Stimulated activated naive B cell treated with anti-CD40 and anti-IgM and Interleukin-4, amounts not matched to agents 10 μg/mL and 1 μg/mL and 100 μg/mL, for 72 hours (primary cell): ENCODE data around the gene ZNF764.
"Not testable (repeated sequence)": the region's sequence is repeated elsewhere in the genome, so short reads cannot be mapped to it uniquely, and the experiment has no call there.

ENCODE experiments used
- ATAC-seq, 2 donors: fragments of 150-1000 bp; cut with Tn5 transposase; replicated peaks; 2 replicates each; pipeline ENCODE4 v1.10.0; 2021; ENCODE audit warnings: moderate library complexity in 1 of 2
- DNase-seq: peaks from one replicate; pipeline ENCODE4 v3.0.0; 2021
- H3K27ac Mint-ChIP-seq: one replicate; pipeline ENCODE4 v1.8.0; 2022; ENCODE audit warnings: mild to moderate bottlenecking, mixed read lengths
- H3K27me3 Mint-ChIP-seq, 2 donors: one replicate each; pipeline ENCODE4 v1.8.0; 2022; ENCODE audit warnings: mixed read lengths in 2 of 2
- H3K36me3 Mint-ChIP-seq, 2 donors: one replicate each; pipeline ENCODE4 v1.8.0; 2022; ENCODE audit warnings: mixed read lengths in 2 of 2, mild to moderate bottlenecking in 1 of 2
- H3K4me1 Mint-ChIP-seq, 2 donors: one replicate each; pipeline ENCODE4 v1.8.0; 2022; ENCODE audit warnings: mixed read lengths in 2 of 2, mild to moderate bottlenecking in 1 of 2
- H3K4me3 Mint-ChIP-seq, 2 donors: one replicate each; pipeline ENCODE4 v1.8.0; 2022; ENCODE audit warnings: mild to moderate bottlenecking in 2 of 2, mixed read lengths in 2 of 2, moderate library complexity in 1 of 2
- H3K9me3 Mint-ChIP-seq, 2 donors: one replicate each; pipeline ENCODE4 v1.8.0; 2022; ENCODE audit warnings: mixed read lengths in 2 of 2, mild to moderate bottlenecking in 1 of 2

ZNF764 gene

DNA sequence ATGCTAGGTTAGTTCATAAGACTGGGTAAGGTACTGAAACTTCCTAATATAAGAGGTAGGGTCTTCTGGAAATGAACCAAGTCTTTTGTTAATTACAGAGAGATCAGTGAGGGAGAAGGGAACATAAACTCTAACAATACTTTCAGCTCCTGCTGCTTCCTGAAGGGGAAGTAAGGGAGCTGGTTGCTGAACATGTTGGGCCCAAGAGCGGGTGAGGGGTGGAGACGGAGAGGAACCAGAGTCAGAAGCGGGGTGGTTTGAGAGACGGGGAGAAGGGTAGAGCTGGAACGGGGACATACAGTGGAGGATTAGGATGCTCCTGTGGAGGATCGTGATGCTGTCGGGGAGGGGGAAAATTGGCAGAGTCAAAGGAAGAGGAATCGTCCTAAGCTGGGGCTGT, 12.1 kb downstream of the ZNF764 start:
- Mint-ChIP-seq H3K27ac (no peak overlapping the region), H3K36me3 (peaks cover 6 to 9% of the 10 kb centered on the region in 2 donors), H3K9me3 (no peaks in the 10 kb centered on the region), H3K4me1 (peaks cover 7 to 28% of the 10 kb centered on the region in 2 donors), H3K27me3 (no peaks in the 10 kb centered on the region), H3K4me3 (no peak overlapping the region)
- ATAC-seq (no peak), DNase-seq (no peak)

DNA sequence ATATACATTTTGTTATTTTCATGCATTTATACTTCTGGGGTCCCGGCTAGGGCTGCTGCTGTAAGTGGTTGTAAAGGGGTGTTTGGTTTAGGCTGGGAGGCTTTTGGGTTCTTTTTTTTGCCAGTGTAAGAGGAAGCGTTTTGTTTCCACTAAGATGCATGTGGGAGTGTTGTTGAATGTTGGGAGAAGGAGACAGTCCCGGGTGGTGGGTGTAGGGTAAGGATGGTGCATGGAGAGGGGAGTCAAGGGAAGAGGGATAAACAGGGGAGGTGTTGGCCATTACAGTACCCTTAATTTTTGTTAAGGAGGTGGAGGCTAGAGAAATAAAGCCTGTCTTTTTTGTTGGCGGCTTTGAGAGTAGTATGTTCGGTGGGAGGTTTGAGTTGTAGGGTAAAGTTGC, 15.1 kb downstream of the ZNF764 start:
- ATAC-seq: no peak
- H3K4me1 Mint-ChIP-seq: peaks cover 12 to 22% of the 10 kb centered on the region in 2 donors
- H3K9me3 Mint-ChIP-seq: no peaks in the 10 kb centered on the region
- H3K36me3 Mint-ChIP-seq: peaks cover 17 to 22% of the 10 kb centered on the region in 2 donors
- H3K27ac Mint-ChIP-seq: no peak overlapping the region
- no peak for DNase-seq
- H3K4me3 Mint-ChIP-seq: no peak overlapping the region
- no peaks in the 10 kb centered on the region for H3K27me3 Mint-ChIP-seq

DNA sequence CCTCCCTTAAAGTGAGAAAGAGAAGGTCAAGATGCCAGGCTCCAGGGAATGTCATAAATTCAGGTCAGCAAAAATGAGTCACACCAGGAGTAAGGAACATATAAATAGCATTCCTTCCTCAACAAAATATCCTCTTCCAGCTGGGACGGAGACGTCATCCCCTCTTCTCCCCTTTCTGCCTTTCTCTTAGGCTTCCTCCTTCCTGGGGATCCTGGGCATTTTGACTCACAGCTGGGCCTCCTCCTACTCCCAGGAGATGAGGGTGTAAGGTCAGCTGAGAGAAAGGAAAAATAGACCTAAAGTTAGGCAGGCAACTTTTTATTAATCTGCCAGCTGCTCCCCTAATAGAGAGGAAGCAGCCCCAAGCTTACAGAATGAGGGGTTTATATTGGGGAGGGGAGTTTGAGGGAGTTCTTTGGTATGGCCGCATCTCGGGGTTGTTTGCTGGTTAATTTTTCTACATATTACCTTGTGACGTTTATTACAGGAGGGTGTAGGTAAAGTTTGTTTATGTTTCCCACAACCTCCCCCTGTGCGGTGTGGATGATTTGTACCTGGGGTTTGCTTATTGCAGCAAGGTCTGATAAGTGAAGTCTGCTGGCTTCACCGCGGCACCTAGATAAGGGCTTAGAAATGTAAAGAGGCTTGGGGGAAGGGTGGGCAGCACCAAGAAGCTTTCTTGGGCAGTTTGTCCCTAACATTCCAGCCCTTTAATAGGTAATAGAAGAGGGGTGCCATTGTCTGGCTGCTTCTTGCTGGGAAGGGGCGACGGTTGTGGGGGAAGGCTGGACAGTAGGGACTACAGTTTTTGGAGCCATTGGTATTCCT, 16.5 kb downstream of the ZNF764 start:
- Mint-ChIP-seq H3K36me3 (peaks cover 21 to 29% of the 10 kb centered on the region in 2 donors), H3K27me3 (no peaks in the 10 kb centered on the region), H3K27ac (no peak overlapping the region), H3K4me1 (peaks cover 14 to 22% of the 10 kb centered on the region in 2 donors), H3K9me3 (no peaks in the 10 kb centered on the region), H3K4me3 (no peak overlapping the region)
- DNase-seq (no peak), ATAC-seq (no peak)

DNA sequence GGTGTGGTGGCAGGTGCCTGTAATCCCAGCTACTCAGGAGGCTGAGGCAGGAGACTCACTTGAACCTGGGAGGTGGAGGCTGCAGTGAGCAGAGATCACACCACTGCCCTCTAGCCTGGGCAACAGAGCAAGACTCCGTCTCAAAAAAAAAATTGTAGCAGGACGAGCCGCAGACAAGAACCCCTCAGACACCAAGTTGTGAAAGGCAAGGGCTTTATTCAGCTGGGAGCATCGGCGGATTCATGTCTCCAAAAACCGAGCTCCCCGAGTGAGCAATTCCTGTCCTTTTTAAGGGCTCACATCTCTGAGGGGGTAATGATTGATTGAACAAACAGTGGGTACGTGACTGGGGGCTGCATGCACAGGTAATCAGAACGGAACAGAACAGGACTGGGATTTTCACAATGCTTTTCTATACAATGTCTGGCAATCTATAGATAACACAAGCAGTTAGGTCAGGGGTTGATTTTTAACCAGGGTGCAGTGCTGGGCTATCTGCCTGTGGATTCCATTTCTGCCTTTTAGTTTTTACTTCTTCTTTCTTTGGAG, 17.2 kb downstream of the ZNF764 start:
- H3K27me3 Mint-ChIP-seq, H3K4me3 Mint-ChIP-seq, DNase-seq, H3K27ac Mint-ChIP-seq, H3K9me3 Mint-ChIP-seq: not testable (repeated sequence)
- ATAC-seq: peak; percentile 33 to 36
- Mint-ChIP-seq H3K36me3 (peaks cover 23 to 35% of the 10 kb centered on the region in 2 donors), H3K4me1 (peaks cover 13 to 22% of the 10 kb centered on the region in 2 donors)

DNA sequence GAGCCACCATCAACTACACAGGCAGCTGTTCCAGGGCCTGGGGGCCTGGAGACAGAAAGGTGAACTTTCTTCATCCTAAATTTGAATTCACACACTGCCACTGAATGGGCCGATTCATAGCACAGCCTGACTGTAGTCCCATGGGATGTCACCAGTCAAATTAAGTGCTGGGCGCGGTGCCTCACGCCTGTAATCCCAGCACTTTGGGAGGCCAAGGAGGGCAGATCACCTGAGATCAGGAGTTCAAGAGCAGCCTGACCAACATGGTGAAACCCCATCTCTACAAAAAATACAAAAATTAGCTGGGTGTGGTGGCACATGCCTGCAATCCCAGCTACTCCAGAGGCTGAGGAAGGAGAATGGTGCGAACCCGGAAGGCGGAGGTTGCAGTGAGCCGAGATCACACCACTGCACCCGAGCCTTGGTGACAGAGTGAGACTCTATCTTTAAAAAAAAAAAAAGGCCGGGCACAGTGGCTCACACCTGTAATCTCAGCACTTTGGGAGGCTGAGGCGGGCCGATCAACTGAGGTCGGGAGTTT, 18.1 kb downstream of the ZNF764 start:
- H3K9me3 Mint-ChIP-seq, H3K4me3 Mint-ChIP-seq, DNase-seq, ATAC-seq, H3K27me3 Mint-ChIP-seq: not testable (repeated sequence)
- H3K4me1 Mint-ChIP-seq: peaks cover 11 to 25% of the 10 kb centered on the region in 2 donors
- H3K36me3 Mint-ChIP-seq: peaks cover 23 to 42% of the 10 kb centered on the region in 2 donors
- H3K27ac Mint-ChIP-seq: peak overlapping the region; percentile 59

DNA sequence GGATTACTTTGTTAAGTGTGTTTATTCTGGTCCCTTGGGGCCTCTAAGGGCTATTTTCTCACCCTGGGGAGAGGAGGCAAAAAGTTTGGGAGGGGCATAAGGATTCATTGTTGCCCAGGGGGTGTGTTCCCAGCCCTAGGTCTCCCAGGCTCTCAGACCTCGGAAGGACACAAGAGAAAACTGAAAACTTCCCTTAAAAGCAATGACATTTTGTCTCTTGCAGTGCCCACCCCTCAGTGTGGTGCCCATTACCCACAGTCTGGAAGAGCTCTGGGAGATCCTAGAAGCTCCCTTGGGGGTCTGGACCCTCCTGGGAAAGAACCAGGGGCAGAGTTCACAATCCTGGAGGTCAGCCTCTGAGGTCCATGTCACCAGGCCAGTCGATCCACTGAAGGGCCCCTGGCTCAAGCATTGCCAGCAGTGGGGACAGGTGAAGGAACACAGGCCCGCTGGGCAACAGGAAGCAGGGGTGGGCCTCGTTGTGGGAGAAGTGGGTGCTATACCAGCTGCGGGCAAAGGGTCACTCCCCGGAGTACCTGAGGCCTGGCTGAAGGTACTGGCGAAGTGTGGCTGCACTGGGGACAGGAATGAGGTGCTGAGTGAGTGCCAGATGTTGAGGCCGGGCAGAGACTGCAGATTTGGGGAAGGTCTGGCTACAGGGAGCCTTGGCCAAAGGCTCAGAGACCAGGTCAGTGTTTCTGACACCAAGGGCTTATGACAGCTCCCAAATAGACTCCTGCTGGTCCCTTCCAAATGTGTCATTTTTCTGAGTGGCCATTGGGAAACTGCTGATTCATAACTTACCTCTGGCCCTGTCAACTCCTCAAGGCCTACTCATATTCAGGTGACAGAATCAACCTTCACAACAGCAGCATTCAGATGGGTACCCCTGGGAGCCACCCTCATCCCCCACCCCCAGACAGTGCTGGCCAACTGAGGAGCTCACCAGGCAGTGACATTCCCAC, 18.9 kb downstream of the ZNF764 start:
- ATAC-seq: no peak
- Mint-ChIP-seq H3K36me3 (peaks cover 23 to 45% of the 10 kb centered on the region in 2 donors), H3K9me3 (no peaks in the 10 kb centered on the region), H3K4me3 (no peak overlapping the region), H3K27me3 (no peaks in the 10 kb centered on the region), H3K27ac (peak overlapping the region; percentile 59), H3K4me1 (peaks cover 11 to 27% of the 10 kb centered on the region in 2 donors)
- no peak for DNase-seq

DNA sequence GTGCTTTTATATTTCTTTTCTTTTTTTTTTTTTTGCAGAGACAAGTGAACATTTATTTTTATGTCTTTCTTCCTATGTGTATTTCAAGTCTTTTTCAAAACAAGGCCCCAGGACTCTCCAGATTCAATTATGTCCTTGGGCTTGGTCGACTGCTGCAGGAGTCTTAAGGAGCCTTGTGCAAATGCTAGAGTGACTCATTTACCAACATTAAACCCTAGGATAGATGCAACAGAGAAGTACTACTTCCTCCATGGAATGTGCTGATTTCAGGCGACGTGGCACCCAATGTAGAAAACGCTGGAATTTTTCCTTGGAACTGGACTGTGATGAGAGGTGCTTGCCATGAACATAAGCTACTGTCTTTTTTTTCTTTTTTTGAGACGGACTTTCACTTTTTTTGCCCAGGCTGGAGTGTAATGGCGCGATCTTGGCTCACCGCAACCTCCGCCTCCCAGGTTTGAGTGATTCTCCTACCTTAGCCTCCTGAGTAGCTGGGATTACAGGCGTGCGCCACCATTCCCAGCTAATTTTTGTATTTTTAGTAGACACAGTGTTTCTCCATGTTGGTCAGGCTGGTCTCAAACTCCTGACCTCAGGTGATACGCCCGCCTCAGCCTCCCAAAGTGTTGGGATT, 21.7 kb downstream of the ZNF764 start:
- ATAC-seq: not testable (repeated sequence)
- peak overlapping the region; percentile 100 for H3K27ac Mint-ChIP-seq

DNA sequence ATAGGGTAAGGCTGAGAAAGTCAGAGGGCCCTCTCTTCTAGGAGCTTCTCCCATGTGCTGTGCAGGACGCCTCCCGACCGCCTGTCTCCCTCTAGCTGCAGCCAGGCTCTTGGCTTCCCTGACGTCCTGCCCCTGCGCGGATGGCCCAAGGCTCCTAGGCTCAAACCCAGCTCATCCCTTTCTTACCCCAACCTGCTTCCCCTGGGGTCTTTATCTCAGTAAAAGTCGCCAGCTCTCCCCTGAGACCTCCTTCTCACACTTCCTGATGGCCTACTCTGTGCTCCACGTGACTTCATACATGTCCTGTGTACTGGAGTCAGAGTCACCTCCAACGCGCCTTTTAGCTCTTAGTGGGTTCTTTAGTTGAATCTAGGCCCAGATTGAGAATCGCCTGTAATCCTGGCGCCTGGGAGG, 22.4 kb downstream of the ZNF764 start:
- peak; percentile 59 to 72 for ATAC-seq
- Mint-ChIP-seq H3K4me1 (peaks cover 15 to 36% of the 10 kb centered on the region in 2 donors), H3K4me3 (peak overlapping the region; percentile 92 to 100), H3K27me3 (no peaks in the 10 kb centered on the region), H3K27ac (peak overlapping the region; percentile 100), H3K9me3 (no peaks in the 10 kb centered on the region), H3K36me3 (peaks cover 36 to 50% of the 10 kb centered on the region in 2 donors)
- DNase-seq: peak; percentile 45

More for the DNA sequence above, 21.7 kb downstream of the ZNF764 start:
- Mint-ChIP-seq H3K4me1 (peaks cover 15 to 32% of the 10 kb centered on the region in 2 donors), H3K36me3 (peaks cover 34 to 45% of the 10 kb centered on the region in 2 donors), H3K4me3 (peak overlapping the region; percentile 92 to 100)
- H3K27me3 Mint-ChIP-seq, H3K9me3 Mint-ChIP-seq, DNase-seq: not testable (repeated sequence)

DNA sequence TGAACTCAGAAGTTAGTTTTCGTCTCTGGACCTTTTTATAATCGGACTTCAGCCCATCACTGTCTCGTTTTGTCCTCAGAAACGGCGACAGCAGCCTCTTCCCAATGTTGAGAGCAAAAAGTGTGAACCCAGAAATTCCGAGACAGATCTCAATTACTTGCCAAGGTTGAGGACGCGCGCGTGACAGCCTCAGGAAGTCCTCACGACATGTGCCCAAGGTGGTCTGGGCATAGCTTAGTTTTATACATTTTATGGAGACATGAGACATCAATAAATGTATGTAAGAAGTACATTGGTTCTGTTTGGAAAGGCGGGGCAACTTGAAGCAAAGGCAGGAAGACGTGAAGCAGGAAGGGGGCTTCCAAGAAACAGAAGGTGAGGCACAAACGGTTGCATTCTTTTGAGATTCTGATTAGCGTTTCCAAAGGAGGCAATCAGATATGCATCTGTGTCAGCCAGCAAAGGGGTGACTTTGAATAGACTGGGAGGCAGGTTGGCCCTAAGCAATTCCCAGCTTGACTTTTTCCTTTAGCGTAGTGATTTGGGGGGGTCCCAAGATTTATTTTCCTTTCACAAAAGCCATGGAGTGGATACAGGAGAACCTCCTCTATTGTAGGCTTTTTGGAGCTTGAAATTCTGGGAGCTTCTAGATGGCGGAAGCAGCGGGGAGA, 22.9 kb downstream of the ZNF764 start:
- no peaks in the 10 kb centered on the region for H3K9me3 Mint-ChIP-seq
- no peak for DNase-seq

DNA sequence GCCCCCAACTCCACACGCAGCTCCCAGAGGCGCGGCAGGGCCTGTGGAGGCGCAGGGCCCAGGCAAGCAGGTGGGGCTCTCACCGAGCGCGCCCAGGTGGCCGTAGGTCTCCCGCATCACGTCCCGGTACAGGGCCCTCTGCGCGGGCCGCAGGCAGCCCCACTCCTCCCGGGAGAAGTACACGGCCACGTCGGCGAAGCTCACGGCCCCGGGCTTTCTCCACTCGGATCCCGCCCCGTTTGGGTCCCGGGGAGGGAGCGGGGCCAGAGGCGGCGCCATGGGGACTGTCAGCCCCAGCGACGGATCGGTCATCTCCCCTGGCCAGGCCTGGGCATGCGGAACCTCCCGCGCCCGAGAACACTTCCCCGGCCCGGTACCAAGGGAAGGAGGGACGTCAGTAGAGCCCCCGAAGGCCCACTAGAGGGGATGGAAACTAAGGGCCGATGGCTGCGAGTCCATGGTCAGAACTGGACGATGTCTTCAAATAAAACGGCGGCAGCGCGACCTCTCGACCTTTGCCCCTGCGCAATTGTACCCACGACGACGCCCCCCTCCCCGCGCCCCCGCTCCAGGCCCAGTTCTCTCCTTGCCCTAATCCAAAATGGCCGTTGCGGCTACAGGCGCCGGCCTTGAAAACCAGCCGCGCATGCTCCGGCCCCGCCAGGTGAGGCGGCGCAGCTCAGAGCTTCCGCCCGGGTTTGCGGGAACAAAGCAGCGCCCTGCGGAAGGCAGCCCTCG, 23.6 kb downstream of the ZNF764 start, which contains the start of gene ZNF747:
Gene ZNF747, minus strand, starts transcription at position 491 of the 738 bp plus-strand sequence. Its CDS starts 179 bp downstream, at position 312.
- Mint-ChIP-seq H3K9me3 (no peaks in the 10 kb centered on the region), H3K4me1 (peaks cover 13 to 42% of the 10 kb centered on the region in 2 donors), H3K27ac (peak within 1 kb of the TSS; percentile 100), H3K4me3 (peak within 1 kb of the TSS; percentile 92 to 100), H3K27me3 (no peaks in the 10 kb centered on the region), H3K36me3 (peaks cover 38 to 47% of the 10 kb centered on the region in 2 donors)
- DNase-seq: peak; percentile 84
- ATAC-seq: peak; percentile 85 to 89

More for the DNA sequence above, 22.9 kb downstream of the ZNF764 start:
- H3K36me3 Mint-ChIP-seq: peaks cover 38 to 52% of the 10 kb centered on the region in 2 donors
- H3K27me3 Mint-ChIP-seq: no peaks in the 10 kb centered on the region
- ATAC-seq: peak; percentile 28 to 36
- H3K4me3 Mint-ChIP-seq: peak overlapping the region; percentile 92 to 100
- peaks cover 15 to 41% of the 10 kb centered on the region in 2 donors for H3K4me1 Mint-ChIP-seq
- H3K27ac Mint-ChIP-seq: peak overlapping the region; percentile 100

DNA sequence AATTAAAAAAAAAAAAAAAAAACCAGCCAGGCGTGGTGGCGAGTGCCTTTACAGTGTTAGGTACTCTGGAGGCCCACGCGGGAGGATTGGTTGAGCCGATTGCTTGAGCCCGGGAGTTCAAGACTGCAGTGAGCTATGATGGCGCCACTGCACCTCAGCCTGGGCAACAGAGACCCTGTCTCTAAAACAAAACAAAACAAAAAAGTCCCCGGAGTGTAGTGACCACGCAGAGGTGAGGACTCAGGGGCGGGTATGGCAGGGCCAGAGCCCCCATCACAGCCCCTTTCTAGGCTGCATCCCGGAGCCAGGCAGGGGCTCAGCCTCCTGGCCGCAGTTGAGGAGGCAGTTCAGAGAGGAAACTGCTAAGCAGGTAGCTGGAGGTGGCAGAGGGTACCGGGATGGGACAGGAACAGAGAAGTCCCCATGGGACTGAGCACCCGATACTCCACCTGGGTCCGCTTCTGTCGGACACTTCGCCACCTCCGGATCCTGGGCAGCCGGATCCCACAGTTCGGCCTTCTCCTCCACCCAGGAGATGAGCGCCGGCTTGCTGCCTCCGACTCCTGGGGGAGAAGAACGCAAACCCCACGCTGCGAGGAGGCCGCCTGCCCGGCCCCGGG, 24.3 kb downstream of the ZNF764 start:
- Mint-ChIP-seq H3K9me3 (no peaks in the 10 kb centered on the region), H3K27ac (peak overlapping the region; percentile 100), H3K36me3 (peaks cover 35 to 42% of the 10 kb centered on the region in 2 donors), H3K4me3 (peak overlapping the region; percentile 92 to 100), H3K4me1 (peaks cover 13 to 49% of the 10 kb centered on the region in 2 donors), H3K27me3 (no peaks in the 10 kb centered on the region)
- ATAC-seq (peak; percentile 4 to 5), DNase-seq (no peak)

DNA sequence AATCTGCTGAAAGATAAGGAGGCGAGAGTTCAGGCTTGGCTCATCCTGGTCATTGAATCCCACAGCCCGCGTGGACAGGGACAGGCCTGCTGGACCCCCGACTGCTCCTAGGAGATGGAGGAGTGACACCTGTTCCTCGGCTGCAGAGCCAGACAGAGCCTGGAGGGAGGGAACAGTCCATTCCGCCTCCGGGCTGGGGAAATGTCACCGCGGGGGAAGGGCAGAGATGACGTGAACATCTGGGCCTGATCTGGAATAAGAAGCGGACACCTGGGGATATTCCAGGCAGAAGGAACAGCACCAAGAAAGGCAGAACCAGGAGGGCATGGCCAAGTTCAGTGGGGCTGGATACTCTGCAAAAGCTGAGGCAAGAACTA, 25.0 kb downstream of the ZNF764 start:
- Mint-ChIP-seq H3K4me1 (peaks cover 17 to 56% of the 10 kb centered on the region in 2 donors), H3K27me3 (no peaks in the 10 kb centered on the region), H3K27ac (peak overlapping the region; percentile 84), H3K4me3 (peak overlapping the region; percentile 80 to 100), H3K36me3 (peaks cover 29 to 37% of the 10 kb centered on the region in 2 donors), H3K9me3 (no peaks in the 10 kb centered on the region)
- DNase-seq (no peak), ATAC-seq (no peak)
